ENCODE results near the gene RADIL.

The RADIL gene

DNA sequence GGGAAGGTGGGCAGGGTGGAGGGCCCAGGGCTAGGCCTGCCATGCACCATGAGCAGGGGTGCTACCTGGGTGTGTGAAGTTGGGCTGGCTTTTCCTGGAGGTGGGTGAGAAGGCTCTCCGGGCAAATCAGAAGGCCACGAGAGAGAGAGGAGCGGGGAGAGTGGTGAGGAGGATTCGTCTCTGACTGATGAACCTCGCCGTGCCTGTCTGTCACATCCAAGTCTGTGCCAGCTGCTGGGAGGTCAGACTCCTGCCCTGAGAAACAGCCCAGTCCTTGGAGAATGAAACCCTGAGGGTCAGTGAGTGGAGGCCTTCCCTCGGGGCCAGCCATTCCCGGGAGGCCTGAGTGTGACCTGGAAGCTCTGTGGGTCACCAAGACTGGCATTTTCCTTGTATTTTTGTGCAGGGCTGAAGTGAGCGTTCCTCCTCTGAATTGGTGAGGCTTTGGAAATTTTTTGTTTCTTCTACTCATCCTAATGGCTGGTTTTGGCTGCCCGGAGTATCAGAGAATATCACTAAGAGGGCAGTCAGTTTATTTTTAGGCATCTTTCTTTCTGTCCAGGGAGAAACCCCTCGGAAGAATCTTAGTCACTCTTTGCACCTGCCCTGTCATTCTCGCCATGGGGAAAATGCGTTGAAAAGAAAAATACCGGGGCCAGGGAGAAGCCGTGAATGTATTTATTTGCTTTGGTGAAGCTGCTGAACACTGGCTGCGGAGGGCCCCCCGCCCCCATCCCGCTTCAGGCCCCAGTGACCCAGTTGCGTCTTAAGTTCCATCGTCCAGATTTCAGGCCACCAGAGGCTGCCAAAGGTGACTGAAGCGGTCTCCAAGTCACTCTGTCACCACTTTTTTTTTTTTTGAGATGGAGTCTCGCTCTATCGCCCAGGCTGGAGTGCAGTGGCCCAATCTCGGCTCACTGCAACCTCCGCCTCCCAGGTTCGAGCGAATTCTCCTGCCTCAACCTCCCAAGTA lies 114.6 kb downstream of the RADIL start:
- no peak for DNase-seq

GRCh38 chr7:4766666-4767519 lies 116.6 kb downstream of the RADIL start:
- DNase-seq, result no peak

DNA sequence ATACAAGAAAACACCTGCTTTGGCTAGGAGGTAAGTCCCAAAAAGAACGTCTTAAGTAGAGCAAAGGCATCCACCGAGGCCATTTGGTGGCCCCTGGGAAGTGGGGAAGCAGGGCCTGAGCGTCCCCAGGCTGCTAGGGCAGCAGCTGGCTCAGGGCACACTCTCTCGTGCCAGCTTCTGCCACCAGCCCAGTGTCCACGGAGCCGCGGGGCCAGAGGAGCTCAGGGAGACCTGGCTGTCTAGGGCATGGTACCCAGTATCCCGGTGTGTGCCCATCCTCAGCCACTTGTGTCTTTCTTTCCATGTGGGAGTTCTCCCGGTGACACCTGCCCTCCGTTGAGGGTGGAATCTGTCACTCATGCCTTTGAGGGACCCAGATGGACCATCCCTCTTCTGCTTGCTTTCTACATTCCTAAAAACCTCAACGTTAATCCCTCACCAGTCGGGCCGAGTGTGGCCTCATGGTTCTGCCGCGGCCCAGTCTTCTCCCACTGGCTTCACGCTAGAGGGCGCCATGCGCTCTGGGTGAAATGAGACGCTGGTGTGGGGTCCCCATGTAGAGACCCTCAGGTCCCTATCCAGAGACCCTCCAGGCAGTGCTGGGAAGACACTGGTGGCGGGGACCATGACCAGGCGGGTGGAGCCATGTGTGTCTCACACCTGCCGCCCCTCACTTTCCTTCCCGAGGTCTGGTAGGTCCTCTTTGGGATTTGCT lies 117.6 kb downstream of the RADIL start:
- no peak for DNase-seq

GRCh38 chr7:4764402-4765007 lies 119.0 kb downstream of the RADIL start:
- no peak for DNase-seq

DNA sequence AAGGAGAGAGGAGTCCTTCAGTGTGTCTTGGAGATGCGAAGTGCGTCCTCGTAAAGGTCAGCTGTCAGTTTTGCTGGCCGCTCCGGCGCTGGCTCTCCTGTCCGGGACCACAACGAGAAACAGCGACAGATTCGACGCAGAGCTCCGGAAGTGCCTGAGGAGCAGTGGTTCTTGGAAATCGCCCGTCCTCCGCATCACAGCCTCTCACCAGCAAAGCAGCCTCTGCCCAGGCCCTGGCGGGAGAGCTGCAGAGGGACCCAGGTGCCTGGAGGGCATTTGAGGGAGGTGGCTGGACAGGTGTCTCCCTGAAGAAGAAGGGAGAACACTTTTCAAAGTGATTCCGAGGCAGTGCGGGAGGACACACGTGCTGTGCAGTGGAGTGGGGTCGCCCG lies 119.7 kb downstream of the RADIL start:
- DNase-seq, result no peak

DNA sequence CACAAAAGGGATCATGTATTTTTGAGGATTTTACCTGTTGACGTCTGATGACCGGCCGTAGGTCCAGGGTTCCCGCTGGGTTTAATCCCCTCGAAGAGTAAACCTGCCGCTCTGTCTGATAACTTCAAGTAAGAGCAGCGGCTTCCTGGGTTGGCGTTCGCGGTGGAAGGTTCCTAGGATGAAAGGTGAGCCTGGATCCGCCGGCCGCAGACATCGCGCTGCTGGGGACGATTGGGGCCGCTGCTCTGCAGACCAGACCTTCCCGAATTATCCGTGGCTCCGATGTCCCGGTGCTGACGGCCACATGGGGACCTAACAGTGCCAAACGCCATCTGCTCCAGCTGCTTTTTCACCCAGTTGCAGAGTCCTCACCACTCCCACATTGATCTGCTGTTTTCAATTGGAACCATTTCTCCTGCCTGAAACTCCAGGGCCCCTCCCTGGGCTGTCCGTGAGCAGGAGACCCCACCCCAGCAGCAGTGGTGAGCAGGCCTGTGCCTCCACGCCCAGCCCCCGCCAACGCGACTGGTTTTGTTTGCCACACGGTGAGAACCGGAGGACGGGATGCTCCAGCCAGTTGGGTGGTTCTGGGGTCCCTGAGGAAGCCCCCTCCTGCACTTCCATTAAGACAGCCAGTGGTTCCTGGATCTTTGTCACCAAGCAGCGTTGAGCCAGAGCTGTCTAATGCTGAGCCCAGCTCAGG lies 120.3 kb downstream of the RADIL start:
- no peak for DNase-seq

- DNase-seq, result no peak
These were observed 121.1 kb downstream of the RADIL start for GRCh38 chr7:4762121-4763055.

DNA sequence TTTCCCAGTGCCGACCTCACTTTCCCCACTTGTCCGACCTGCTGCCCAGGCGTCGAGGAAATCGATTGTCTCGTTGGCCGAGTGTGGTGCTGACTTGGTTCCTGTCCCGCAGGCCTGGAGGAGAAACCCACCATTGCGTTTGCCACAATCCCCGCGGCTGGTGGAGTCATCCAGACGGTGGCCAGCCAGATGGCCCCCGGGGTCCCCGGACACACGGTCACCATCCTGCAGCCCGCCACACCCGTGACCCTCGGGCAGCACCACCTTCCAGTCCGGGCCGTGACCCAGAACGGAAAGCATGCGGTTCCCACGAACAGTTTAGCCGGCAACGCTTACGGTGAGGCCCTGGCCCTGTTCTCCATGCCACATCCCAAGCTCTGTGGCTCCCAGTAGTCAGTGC lies 122.6 kb downstream of the RADIL start:
- no peak for DNase-seq

DNA sequence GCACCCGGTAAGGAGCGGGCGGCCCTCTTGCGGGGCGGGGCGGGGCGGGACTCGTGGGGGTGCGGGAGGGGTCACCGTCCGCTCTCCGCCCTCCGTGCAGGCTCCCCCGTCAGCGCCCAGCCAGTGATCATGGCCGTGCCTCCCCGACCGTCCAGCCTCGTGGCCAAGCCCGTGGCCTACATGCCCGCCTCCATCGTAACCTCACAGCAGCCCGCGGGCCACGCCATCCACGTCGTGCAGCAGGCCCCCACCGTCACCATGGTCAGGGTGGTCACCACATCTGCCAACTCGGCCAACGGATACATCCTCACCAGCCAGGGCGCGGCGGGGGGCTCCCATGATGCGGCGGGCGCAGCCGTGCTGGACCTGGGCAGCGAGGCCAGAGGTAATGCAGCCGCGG lies 124.3 kb downstream of the RADIL start:
- no peak for DNase-seq

- no peak for DNase-seq
These were observed 124.7 kb downstream of the RADIL start for GRCh38 chr7:4758791-4759190.

DNA sequence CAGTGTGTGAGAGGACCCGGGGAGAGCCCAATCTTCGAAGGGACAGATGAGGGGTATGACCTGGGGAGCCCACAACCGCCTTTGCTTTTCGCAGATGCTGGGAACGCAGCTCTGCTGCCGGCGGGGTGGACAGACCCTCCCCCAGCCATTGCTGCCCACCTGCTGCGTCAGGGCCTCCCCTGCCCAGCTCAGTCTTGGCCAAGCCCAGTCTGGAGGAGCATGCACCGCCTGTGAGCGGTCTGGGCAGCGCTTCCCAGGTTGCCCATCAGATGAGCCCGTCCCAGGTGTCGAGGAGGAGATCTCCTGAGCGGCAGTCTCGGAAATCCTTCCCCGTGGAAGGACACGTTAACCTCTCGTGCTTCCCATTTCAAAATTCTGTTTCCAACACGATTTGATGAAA lies 125.4 kb downstream of the RADIL start:
- no peak for DNase-seq

- no peak for DNase-seq
These were observed 128.5 kb downstream of the RADIL start for GRCh38 chr7:4755045-4755444.

GRCh38 chr7:4754433-4755010 lies 129.0 kb downstream of the RADIL start:
- DNase-seq, result no peak

DNA sequence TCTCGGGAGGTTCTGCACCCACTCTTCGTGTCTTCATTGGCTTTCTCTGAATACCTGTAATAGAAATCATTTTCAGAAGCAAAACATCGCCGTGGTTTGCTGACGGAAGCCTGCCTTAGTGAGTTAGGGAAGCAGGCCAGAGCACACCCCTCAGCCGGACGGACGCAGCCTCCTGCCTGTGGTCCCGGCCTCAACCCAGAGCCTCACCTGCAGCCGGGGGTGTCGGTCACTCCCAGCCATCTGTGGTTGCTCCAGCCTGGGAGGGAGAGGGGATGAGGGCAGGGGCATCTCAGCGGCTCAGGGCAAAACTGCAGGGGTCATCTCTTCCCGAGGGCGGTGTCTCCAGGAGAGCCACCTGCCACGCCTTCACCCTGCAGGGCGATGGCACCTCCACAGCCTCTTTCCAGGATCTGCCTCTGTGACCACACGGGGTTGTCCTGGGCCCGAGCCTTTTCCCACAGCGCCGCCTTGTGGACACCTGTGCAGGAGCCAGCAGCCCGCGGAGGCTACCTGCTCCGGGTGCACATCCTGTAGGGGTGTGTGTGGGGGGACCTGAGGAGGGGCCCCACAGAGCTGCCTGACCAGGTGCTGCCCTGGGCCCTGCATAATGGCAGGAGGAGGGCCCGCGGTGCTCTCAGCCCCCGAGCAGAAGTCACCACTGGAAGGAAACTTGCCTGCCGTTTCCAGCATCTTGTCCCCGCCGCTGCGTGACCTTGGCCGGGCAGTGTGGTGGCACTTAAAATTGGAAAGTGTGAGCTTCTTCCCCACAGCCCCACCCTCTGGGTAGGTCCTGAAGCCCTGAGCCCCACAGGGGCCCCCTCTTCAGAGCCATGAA lies 129.7 kb downstream of the RADIL start:
- peak; percentile 43 to 45 for DNase-seq

GRCh38 chr7:4751398-4751947 lies 132.0 kb downstream of the RADIL start:
- DNase-seq, result no peak

- DNase-seq, result no peak
These were observed 133.7 kb downstream of the RADIL start for GRCh38 chr7:4749798-4750197.

DNA sequence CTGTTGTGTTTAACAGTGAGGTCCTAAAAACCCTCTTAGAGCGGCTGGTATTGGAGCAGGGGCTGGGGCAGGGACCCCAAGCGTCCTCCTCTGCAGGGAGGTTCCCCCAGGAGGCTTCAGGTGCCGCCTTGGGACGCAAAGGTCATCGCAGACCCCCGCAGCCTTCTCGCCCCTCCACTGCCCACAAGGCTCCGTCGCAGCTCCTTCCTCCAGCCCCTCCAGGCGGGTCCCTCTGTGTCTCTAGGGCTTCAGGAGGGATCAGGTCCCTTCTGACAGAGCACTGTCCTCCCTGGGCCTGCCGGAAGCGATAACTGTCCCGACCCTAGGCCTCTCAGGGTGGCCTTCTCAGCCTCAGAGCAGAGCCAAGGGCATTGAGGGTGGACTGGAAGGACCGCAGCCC lies 134.2 kb downstream of the RADIL start:
- no peak for DNase-seq

All from bone marrow (tissue), 2 donors.